ENCODE results near the gene C10orf67.

- TF ChIP-seq CTCF (IDR thresholded peaks at IDR 0.05) (peak; percentile 68 to 73 (median 71)), POLR2A (IDR thresholded peaks at IDR 0.05; ENCODE audit: low read depth) (no peak), EP300 (IDR thresholded peaks at IDR 0.05) (no peak), POLR2AphosphoS5 (IDR thresholded peaks at IDR 0.05) (no peak)
These were observed 29.8 kb downstream of the C10orf67 start for GRCh38 chr10:23314835-23315239.
